Nephron (organoid): Measurements from ENCODE around the gene ROPN1L.
A peak's percentile ranks its signal among the peaks of the same experiment; 100 is the strongest.
"Not testable (repeated sequence)": the region's sequence is repeated elsewhere in the genome, so short reads cannot be mapped to it uniquely, and the experiment has no call there.

Experiments used
- H3K27ac Mint-ChIP-seq, 3 experiments: 2 replicates each; pipeline ENCODE4 v1.8.0; 2020; ENCODE audit warnings: mixed read lengths in 3 of 3, mild to moderate bottlenecking in 2 of 3, moderate library complexity in 1 of 3
- H3K27me3 Mint-ChIP-seq: 2 replicates; pipeline ENCODE4 v1.8.0; 2021; ENCODE audit warnings: low read depth, mild to moderate bottlenecking, moderate library complexity, mixed read lengths
- H3K36me3 Mint-ChIP-seq: 2 replicates; pipeline ENCODE4 v1.8.0; 2020; ENCODE audit warnings: low read depth, mixed read lengths
- H3K4me1 Mint-ChIP-seq: 2 replicates; pipeline ENCODE4 v1.8.0; 2020; ENCODE audit warnings: mixed read lengths
- H3K4me3 Mint-ChIP-seq, 3 experiments: 2 replicates each; pipeline ENCODE4 v1.8.0; 2020; ENCODE audit warnings: mild to moderate bottlenecking in 3 of 3, mixed read lengths in 3 of 3, moderate library complexity in 2 of 3
- H3K9me3 Mint-ChIP-seq: 2 replicates; pipeline ENCODE4 v1.8.0; 2020; ENCODE audit warnings: mixed read lengths
- CTCF ChIP-seq, 3 experiments: fragments of 200-600 bp; sonication (generic); IDR thresholded peaks; one replicate each; pipeline ENCODE4 v1.5.0; 2021; ENCODE audit warnings: antibody characterized with exemption in 3 of 3; ENCODE audit not compliant: unreplicated experiment in 3 of 3

The ROPN1L gene

GRCh38 chr5:10441083-10441991, at the start of gene ROPN1L:
Gene ROPN1L (plus strand): TSS chr5:10441879. CDS start chr5:10442168, 289 bp downstream.
- Mint-ChIP-seq H3K4me1 (peaks cover 6% of the 10 kb centered on the region), H3K9me3 (no peaks in the 10 kb centered on the region), H3K36me3 (peaks cover 19% of the 10 kb centered on the region), H3K27me3 (peaks cover 9% of the 10 kb centered on the region), H3K4me3 (peak within 1 kb of the TSS; percentile 88 to 90 (median 89)), H3K27ac (peak within 1 kb of the TSS in 2 of 3 experiments; percentile 30 to 77)
- TF ChIP-seq CTCF (IDR thresholded peaks at IDR 0.05; ENCODE audit: unreplicated experiment in 3 of 3), result no peak

- H3K9me3 Mint-ChIP-seq, H3K4me3 Mint-ChIP-seq, H3K27ac Mint-ChIP-seq, H3K4me1 Mint-ChIP-seq, H3K27me3 Mint-ChIP-seq: not testable (repeated sequence)
- peaks cover 76% of the 10 kb centered on the region for H3K36me3 Mint-ChIP-seq
Observed at GRCh38 chr5:10392567-10393328, 48.9 kb upstream of the ROPN1L start.

GRCh38 chr5:10393491-10393890, 48.2 kb upstream of the ROPN1L start:
- Mint-ChIP-seq H3K36me3 (peaks cover 75% of the 10 kb centered on the region), H3K27ac (peak overlapping the region in 1 of 3 experiments; percentile 1), H3K27me3 (no peaks in the 10 kb centered on the region), H3K9me3 (no peaks in the 10 kb centered on the region), H3K4me3 (no peak overlapping the region), H3K4me1 (no peaks in the 10 kb centered on the region)
- no peak for TF ChIP-seq CTCF (IDR thresholded peaks at IDR 0.05; ENCODE audit: unreplicated experiment in 3 of 3)

- peaks cover 70% of the 10 kb centered on the region for H3K36me3 Mint-ChIP-seq
- H3K27ac Mint-ChIP-seq, result no peak overlapping the region
Observed at GRCh38 chr5:10396552-10396951, 45.1 kb upstream of the ROPN1L start.

GRCh38 chr5:10399839-10400238, 41.8 kb upstream of the ROPN1L start:
- Mint-ChIP-seq H3K27ac (no peak overlapping the region), H3K4me1 (peaks cover 10% of the 10 kb centered on the region), H3K4me3 (no peak overlapping the region), H3K9me3 (no peaks in the 10 kb centered on the region), H3K27me3 (no peaks in the 10 kb centered on the region), H3K36me3 (peaks cover 75% of the 10 kb centered on the region)
- no peak for TF ChIP-seq CTCF (IDR thresholded peaks at IDR 0.05; ENCODE audit: unreplicated experiment in 3 of 3)

More at GRCh38 chr5:10396552-10396951, 45.1 kb upstream of the ROPN1L start:
- Mint-ChIP-seq H3K9me3 (no peaks in the 10 kb centered on the region), H3K4me3 (no peak overlapping the region), H3K27me3 (no peaks in the 10 kb centered on the region), H3K4me1 (peaks cover 10% of the 10 kb centered on the region)
- no peak for TF ChIP-seq CTCF (IDR thresholded peaks at IDR 0.05; ENCODE audit: unreplicated experiment in 3 of 3)

- Mint-ChIP-seq H3K27me3 (no peaks in the 10 kb centered on the region), H3K4me3 (no peak overlapping the region), H3K36me3 (peaks cover 78% of the 10 kb centered on the region), H3K4me1 (peaks cover 10% of the 10 kb centered on the region), H3K27ac (no peak overlapping the region), H3K9me3 (no peaks in the 10 kb centered on the region)
- TF ChIP-seq CTCF (IDR thresholded peaks at IDR 0.05; ENCODE audit: unreplicated experiment in 3 of 3), result no peak
Observed at GRCh38 chr5:10400411-10400810, 41.3 kb upstream of the ROPN1L start.
